GM12873 (cell line): ENCODE data around the gene CREB5.

Experiments
- TF ChIP-seq, protein P1 (sequence below): IDR thresholded peaks from 2 replicates; pipeline ENCODE4 v1.5.1; 2012; ENCODE audit warnings: low read depth, mild to moderate bottlenecking, moderate library complexity, low read length, control low read depth; ENCODE audit not compliant: insufficient read depth; ENCODE audit errors: missing control alignments

The CREB5 gene

DNA sequence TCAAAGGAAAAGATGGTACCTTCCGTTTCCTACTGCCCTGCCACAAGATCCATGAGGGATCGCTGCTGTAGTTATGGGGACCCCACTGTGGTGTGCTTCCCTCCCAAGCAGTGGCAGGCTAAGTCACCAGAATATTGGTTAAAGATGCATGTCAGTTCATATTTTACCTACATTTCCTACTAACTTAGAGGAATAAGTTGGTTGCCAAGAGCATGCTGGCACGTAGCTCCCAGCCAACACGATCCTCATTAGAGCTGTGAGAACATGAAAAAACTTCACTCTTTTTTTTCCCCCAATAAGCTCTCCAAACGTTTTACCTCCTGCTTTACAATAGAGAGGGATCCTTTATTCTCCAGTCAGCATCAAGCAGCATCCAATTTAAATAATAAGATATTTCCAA is 342.1 kb downstream of the CREB5 start:
- TF ChIP-seq, protein P1, sequence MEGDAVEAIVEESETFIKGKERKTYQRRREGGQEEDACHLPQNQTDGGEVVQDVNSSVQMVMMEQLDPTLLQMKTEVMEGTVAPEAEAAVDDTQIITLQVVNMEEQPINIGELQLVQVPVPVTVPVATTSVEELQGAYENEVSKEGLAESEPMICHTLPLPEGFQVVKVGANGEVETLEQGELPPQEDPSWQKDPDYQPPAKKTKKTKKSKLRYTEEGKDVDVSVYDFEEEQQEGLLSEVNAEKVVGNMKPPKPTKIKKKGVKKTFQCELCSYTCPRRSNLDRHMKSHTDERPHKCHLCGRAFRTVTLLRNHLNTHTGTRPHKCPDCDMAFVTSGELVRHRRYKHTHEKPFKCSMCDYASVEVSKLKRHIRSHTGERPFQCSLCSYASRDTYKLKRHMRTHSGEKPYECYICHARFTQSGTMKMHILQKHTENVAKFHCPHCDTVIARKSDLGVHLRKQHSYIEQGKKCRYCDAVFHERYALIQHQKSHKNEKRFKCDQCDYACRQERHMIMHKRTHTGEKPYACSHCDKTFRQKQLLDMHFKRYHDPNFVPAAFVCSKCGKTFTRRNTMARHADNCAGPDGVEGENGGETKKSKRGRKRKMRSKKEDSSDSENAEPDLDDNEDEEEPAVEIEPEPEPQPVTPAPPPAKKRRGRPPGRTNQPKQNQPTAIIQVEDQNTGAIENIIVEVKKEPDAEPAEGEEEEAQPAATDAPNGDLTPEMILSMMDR, result no peak

DNA sequence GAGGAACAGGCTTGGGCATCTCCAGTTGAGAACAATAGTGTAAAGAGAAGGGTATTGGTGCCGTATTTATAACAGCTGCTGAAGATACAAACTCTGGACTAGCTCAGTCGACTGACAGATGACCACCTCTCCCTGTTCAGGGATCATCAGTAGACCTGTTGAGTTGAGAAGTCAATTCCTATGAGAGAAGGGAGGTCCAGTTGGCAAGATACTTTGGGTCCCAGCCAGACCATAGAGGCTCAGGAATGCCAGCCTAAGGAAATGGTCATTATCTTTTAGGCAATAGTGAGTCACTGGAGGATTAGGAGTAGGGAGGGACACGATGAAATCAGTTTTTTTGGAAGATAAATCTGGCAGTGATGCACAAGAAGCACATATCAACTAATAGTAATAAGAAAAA is 342.9 kb downstream of the CREB5 start:
- TF ChIP-seq, protein P1, result no peak

GRCh38 chr7:28758186-28758585 is 345.9 kb downstream of the CREB5 start:
- TF ChIP-seq, protein P1, result no peak

- TF ChIP-seq, protein P1, result no peak
These were observed 347.2 kb downstream of the CREB5 start for GRCh38 chr7:28759475-28759971.

GRCh38 chr7:28761505-28761904 is 349.2 kb downstream of the CREB5 start:
- TF ChIP-seq, protein P1, result no peak

- TF ChIP-seq, protein P1, result no peak
These were observed 350.3 kb downstream of the CREB5 start for GRCh38 chr7:28762651-28763050.

DNA sequence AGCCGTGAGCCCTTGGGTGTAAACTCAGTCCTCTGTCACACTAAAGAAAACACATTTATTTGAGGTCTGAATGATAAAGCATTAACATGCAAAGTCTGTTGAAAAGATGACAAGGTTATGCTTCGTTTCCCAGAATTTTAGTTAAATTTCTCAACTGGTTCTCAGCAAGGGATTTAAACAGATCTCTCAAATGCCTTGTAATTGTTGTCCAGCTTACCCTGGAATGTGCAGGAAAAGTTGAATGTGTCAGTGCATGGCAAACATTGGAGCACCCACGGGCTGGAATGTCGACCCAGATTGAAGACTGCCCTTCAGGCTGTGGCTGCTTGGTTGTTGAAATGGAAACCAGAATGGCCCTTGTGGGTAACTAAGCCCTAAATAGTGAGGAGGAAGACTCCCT is 354.0 kb downstream of the CREB5 start:
- TF ChIP-seq, protein P1, result no peak
